ENCODE results near the gene CPT1B.
"Not testable (repeated sequence)": the region's sequence is repeated elsewhere in the genome, so short reads cannot be mapped to it uniquely, and the experiment has no call there.

Gene CPT1B

GRCh38 chr22:50527921-50528681 lies 50.1 kb downstream of the CPT1B start:
- DNase-seq (ENCODE audit: low spot score): no peak

GRCh38 chr22:50526834-50527801 lies 51.1 kb downstream of the CPT1B start:
- DNase-seq (ENCODE audit: low spot score): no peak

GRCh38 chr22:50526108-50526833 lies 52.0 kb downstream of the CPT1B start:
- DNase-seq (ENCODE audit: low spot score): peak; percentile 81

- no peak for DNase-seq (ENCODE audit: low spot score)
Observed at GRCh38 chr22:50525858-50526107, 52.4 kb downstream of the CPT1B start.

GRCh38 chr22:50525104-50525857 lies 52.9 kb downstream of the CPT1B start, which contains the start of gene SCO2:
SCO2 (minus strand) TSS chr22:50525598; CDS start chr22:50524411, 1,187 bp downstream.
- DNase-seq (ENCODE audit: low spot score): peak; percentile 100

GRCh38 chr22:50524676-50525103 lies 53.5 kb downstream of the CPT1B start:
- no peak for DNase-seq (ENCODE audit: low spot score)

- DNase-seq (ENCODE audit: low spot score): no peak
Observed at GRCh38 chr22:50523806-50524675, 54.2 kb downstream of the CPT1B start.

- DNase-seq (ENCODE audit: low spot score): no peak
Observed at GRCh38 chr22:50523458-50523805, 54.8 kb downstream of the CPT1B start.

- DNase-seq (ENCODE audit: low spot score): no peak
Observed at GRCh38 chr22:50522806-50523438, 55.3 kb downstream of the CPT1B start.

- no peak for DNase-seq (ENCODE audit: low spot score)
Observed at GRCh38 chr22:50522208-50522805, 55.9 kb downstream of the CPT1B start.

GRCh38 chr22:50521710-50522109 lies 56.5 kb downstream of the CPT1B start:
- no peak for DNase-seq (ENCODE audit: low spot score)

GRCh38 chr22:50520826-50521453 lies 57.3 kb downstream of the CPT1B start:
- DNase-seq (ENCODE audit: low spot score): no peak

- not testable (repeated sequence) for DNase-seq (ENCODE audit: low spot score)
Observed at GRCh38 chr22:50520184-50520583, 58.0 kb downstream of the CPT1B start.

GRCh38 chr22:50519151-50519550 lies 59.1 kb downstream of the CPT1B start:
- DNase-seq (ENCODE audit: low spot score): no peak

Measured in hepatic stellate cell (primary cell).